PFSK-1 (cell line): ENCODE measurements around the gene KIF2C.

ENCODE experiments used
- POLR2AphosphoS5 ChIP-seq: IDR thresholded peaks from 2 replicates; pipeline ENCODE4 v1.6.1; 2012; ENCODE audit warnings: low read depth, mild to moderate bottlenecking, control low read depth, low read length, moderate library complexity
- TAF1 ChIP-seq: IDR thresholded peaks from 2 replicates; pipeline ENCODE4 v1.6.1; 2012; ENCODE audit warnings: low read length, control low read depth, borderline replicate concordance; ENCODE audit not compliant: insufficient read depth

DNA sequence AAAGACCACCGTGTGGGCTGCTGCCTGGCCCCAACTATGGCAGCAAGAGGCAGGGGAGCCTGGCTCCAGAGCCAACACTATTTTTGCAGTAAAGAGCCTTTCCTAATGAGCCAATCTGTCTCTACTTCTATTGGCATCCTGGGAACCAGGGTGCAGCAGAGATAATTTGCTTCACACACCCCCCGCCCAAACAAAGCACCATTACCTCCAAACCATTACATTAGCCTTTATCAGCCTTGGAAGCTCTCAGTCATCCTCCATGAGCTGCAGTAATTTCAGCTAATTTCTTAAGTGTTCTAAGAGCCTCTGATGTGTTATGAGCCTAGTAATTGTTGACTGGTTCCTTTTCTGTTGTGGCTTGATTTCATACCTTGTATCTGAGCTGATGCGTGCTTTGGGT is 43.5 kb upstream of the KIF2C start:
- TF ChIP-seq POLR2AphosphoS5 (no peak), TAF1 (no peak)
